Keratinocyte (primary cell): ENCODE results near the gene KIF3C.
"Not testable (repeated sequence)": the region's sequence is repeated elsewhere in the genome, so short reads cannot be mapped to it uniquely, and the experiment has no call there.

ENCODE experiments used
- CTCF ChIP-seq, 3 experiments: IDR thresholded peaks in 1 of 3; conservative IDR thresholded peaks in 1 of 3; optimal IDR thresholded peaks in 1 of 3; 2 replicates in 2 of 3; 3 replicates in 1 of 3; pipeline versions ENCODE3 to v1.5.1; 2011; ENCODE audit warnings: low read length in 3 of 3, mild to moderate bottlenecking in 3 of 3, moderate library complexity in 2 of 3, control low read depth in 1 of 3, inconsistent platforms in 1 of 3; ENCODE audit not compliant: insufficient read depth in 2 of 3; ENCODE audit errors: extremely low read depth in 1 of 3
- EZH2 ChIP-seq: IDR thresholded peaks from one replicate; pipeline ENCODE4 v1.6.1; 2012; ENCODE audit warnings: inconsistent platforms, mild to moderate bottlenecking, low read length, moderate library complexity

- not testable (repeated sequence) for TF ChIP-seq CTCF (optimal IDR thresholded peaks at IDR 0.05 in 1 of 3, IDR thresholded peaks at IDR 0.05 in 1 of 3, conservative IDR thresholded peaks at IDR 0.05 in 1 of 3; ENCODE audit: extremely low read depth in 1 of 3, insufficient read depth in 2 of 3, low read length in 3 of 3); EZH2
Measured at GRCh38 chr2:25915411-25915810, 66.9 kb downstream of the KIF3C start.
